WTC11 (cell line): ENCODE results near the gene PER1. TPM values are rescaled to one million over a fixed set of nuclear protein-coding genes. Genes with fewer than 3 reads are reported as not detected.

Source experiments
- CBFB ChIP-seq: sonication (generic); formaldehyde crosslinking; IDR thresholded peaks from 2 replicates; pipeline ENCODE4 v1.8.1; 2022; ENCODE audit warnings: mild to moderate bottlenecking, low read depth, missing genetic modification reagents
- CDX4 ChIP-seq: fragments of 250-450 bp; sonication (Bioruptor Pico); IDR thresholded peaks from 2 replicates; pipeline ENCODE4 v1.9.0; 2021; ENCODE audit warnings: moderate library complexity, mild to moderate bottlenecking, inconsistent platforms, borderline replicate concordance
- FOXJ3 ChIP-seq: sonication (generic); formaldehyde crosslinking; IDR thresholded peaks from 2 replicates; pipeline ENCODE4 v1.9.0; 2021; ENCODE audit warnings: missing genetic modification reagents, mild to moderate bottlenecking, borderline replicate concordance
- GABPB1 ChIP-seq: sonication (generic); formaldehyde crosslinking; IDR thresholded peaks from 2 replicates; pipeline ENCODE4 v1.8.1; 2023; ENCODE audit warnings: mild to moderate bottlenecking, missing genetic modification reagents
- JAZF1 ChIP-seq: fragments of 250-450 bp; sonication (Bioruptor Pico); IDR thresholded peaks from 2 replicates; pipeline ENCODE4 v1.9.0; 2021; ENCODE audit warnings: moderate library complexity, mild to moderate bottlenecking, inconsistent platforms
- MXD4 ChIP-seq: fragments of 250-450 bp; sonication (Bioruptor Pico); IDR thresholded peaks from 2 replicates; pipeline ENCODE4 v1.8.0; 2021; ENCODE audit warnings: mild to moderate bottlenecking, moderate library complexity, borderline replicate concordance
- NFE2L1 ChIP-seq: sonication (generic); formaldehyde crosslinking; IDR thresholded peaks from 2 replicates; pipeline ENCODE4 v1.8.1; 2023; ENCODE audit warnings: missing genetic modification reagents
- NR2C2 ChIP-seq: sonication (generic); formaldehyde crosslinking; IDR thresholded peaks from 2 replicates; pipeline ENCODE4 v1.8.0; 2022; ENCODE audit warnings: mild to moderate bottlenecking, missing genetic modification reagents
- PRDM15 ChIP-seq: sonication (generic); formaldehyde crosslinking; IDR thresholded peaks from 2 replicates; pipeline ENCODE4 v1.8.0; 2022; ENCODE audit warnings: missing genetic modification reagents
- RELA ChIP-seq: sonication (generic); formaldehyde crosslinking; IDR thresholded peaks from 2 replicates; pipeline ENCODE4 v1.8.1; 2022; ENCODE audit warnings: missing genetic modification reagents, mild to moderate bottlenecking, borderline replicate concordance
- TEAD4 ChIP-seq: sonication (generic); formaldehyde crosslinking; IDR thresholded peaks from 2 replicates; pipeline ENCODE4 v1.8.0; 2022; ENCODE audit warnings: mild to moderate bottlenecking, missing genetic modification reagents
- ZNF121 ChIP-seq: sonication (generic); formaldehyde crosslinking; IDR thresholded peaks from 2 replicates; pipeline ENCODE4 v1.8.0; 2023; ENCODE audit warnings: missing genetic modification reagents
- ZNF671 ChIP-seq: fragments of 250-450 bp; sonication (Bioruptor Pico); IDR thresholded peaks from 2 replicates; pipeline ENCODE4 v1.8.0; 2021; ENCODE audit warnings: mild to moderate bottlenecking
- total RNA-seq: library from RNA; stranded (reverse); gene quantifications from 3 replicates; pipeline ENCODE4 v1.2.3, GENCODE V29; 2021
- TF ChIP-seq, protein P1 (sequence below): sonication (generic); formaldehyde crosslinking; conservative IDR thresholded peaks from 2 replicates; pipeline ENCODE4 v1.8.1; 2022; ENCODE audit warnings: mild to moderate bottlenecking, missing genetic modification reagents
- TF ChIP-seq, protein P2 (sequence below): sonication (generic); formaldehyde crosslinking; IDR thresholded peaks from 2 replicates; pipeline ENCODE4 v1.8.0; 2022; ENCODE audit warnings: mild to moderate bottlenecking, missing genetic modification reagents
- TF ChIP-seq, protein P3 (sequence below): sonication (generic); formaldehyde crosslinking; IDR thresholded peaks from 2 replicates; pipeline ENCODE4 v1.8.1; 2022; ENCODE audit warnings: low read depth, mild to moderate bottlenecking, moderate library complexity, missing genetic modification reagents, borderline replicate concordance
- TF ChIP-seq, protein P4 (sequence below): sonication (generic); formaldehyde crosslinking; IDR thresholded peaks from 2 replicates; pipeline ENCODE4 v1.8.1; 2023; ENCODE audit warnings: mild to moderate bottlenecking, missing genetic modification reagents
- TF ChIP-seq, protein P5 (sequence below): sonication (generic); formaldehyde crosslinking; IDR thresholded peaks from 2 replicates; pipeline ENCODE4 v1.8.0; 2022; ENCODE audit warnings: mild to moderate bottlenecking, missing genetic modification reagents
- TF ChIP-seq, protein P6 (sequence below): sonication (generic); formaldehyde crosslinking; IDR thresholded peaks from 2 replicates; pipeline ENCODE4 v1.8.1; 2022; ENCODE audit warnings: missing genetic modification reagents, borderline replicate concordance
- TF ChIP-seq, protein P7 (sequence below): sonication (generic); formaldehyde crosslinking; IDR thresholded peaks from 2 replicates; pipeline ENCODE4 v1.8.0; 2023; ENCODE audit warnings: mild to moderate bottlenecking, missing genetic modification reagents
- TF ChIP-seq, protein P8 (sequence below): fragments of 250-450 bp; sonication (Bioruptor Pico); IDR thresholded peaks from 2 replicates; pipeline ENCODE4 v1.9.0; 2021; ENCODE audit warnings: mild to moderate bottlenecking

The PER1 gene
- total RNA-seq, 1 experiment from 2014 or later: 46.9 TPM

- peak; percentile 52 for TF ChIP-seq PRDM15
- peak; percentile 74; the same call in 1 of the 2 replicates for TF ChIP-seq ZNF121 (CRISPR knock-in tag)
- TF ChIP-seq GABPB1 (CRISPR knock-in tag): peak; percentile 85
- TF ChIP-seq, protein P1, sequence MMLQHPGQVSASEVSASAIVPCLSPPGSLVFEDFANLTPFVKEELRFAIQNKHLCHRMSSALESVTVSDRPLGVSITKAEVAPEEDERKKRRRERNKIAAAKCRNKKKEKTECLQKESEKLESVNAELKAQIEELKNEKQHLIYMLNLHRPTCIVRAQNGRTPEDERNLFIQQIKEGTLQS (CRISPR knock-in tag): peak; percentile 85; the same call in 1 of the 2 replicates
- TF ChIP-seq, protein P2, sequence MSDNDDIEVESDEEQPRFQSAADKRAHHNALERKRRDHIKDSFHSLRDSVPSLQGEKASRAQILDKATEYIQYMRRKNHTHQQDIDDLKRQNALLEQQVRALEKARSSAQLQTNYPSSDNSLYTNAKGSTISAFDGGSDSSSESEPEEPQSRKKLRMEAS: peak; percentile 64
- TF ChIP-seq ZNF671 (CRISPR knock-in tag): peak; percentile 99
- TF ChIP-seq TEAD4: peak; percentile 92
- peak; percentile 85; the same call in 1 of the 2 replicates for TF ChIP-seq FOXJ3 (CRISPR knock-in tag)
- TF ChIP-seq MXD4 (CRISPR knock-in tag): no peak
- TF ChIP-seq NFE2L1: peak; percentile 94; the same call in 1 of the 2 replicates
- peak; percentile 99 for TF ChIP-seq CDX4 (CRISPR knock-in tag)
- TF ChIP-seq, protein P3, sequence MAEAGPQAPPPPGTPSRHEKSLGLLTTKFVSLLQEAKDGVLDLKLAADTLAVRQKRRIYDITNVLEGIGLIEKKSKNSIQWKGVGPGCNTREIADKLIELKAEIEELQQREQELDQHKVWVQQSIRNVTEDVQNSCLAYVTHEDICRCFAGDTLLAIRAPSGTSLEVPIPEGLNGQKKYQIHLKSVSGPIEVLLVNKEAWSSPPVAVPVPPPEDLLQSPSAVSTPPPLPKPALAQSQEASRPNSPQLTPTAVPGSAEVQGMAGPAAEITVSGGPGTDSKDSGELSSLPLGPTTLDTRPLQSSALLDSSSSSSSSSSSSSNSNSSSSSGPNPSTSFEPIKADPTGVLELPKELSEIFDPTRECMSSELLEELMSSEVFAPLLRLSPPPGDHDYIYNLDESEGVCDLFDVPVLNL (CRISPR knock-in tag): 0 out of 2 replicates have a peak, but pooled peaks have one; percentile 53
- TF ChIP-seq, protein P4, sequence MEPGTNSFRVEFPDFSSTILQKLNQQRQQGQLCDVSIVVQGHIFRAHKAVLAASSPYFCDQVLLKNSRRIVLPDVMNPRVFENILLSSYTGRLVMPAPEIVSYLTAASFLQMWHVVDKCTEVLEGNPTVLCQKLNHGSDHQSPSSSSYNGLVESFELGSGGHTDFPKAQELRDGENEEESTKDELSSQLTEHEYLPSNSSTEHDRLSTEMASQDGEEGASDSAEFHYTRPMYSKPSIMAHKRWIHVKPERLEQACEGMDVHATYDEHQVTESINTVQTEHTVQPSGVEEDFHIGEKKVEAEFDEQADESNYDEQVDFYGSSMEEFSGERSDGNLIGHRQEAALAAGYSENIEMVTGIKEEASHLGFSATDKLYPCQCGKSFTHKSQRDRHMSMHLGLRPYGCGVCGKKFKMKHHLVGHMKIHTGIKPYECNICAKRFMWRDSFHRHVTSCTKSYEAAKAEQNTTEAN (CRISPR knock-in tag): peak; percentile 94; the same call in 1 of the 2 replicates
- TF ChIP-seq, protein P5, sequence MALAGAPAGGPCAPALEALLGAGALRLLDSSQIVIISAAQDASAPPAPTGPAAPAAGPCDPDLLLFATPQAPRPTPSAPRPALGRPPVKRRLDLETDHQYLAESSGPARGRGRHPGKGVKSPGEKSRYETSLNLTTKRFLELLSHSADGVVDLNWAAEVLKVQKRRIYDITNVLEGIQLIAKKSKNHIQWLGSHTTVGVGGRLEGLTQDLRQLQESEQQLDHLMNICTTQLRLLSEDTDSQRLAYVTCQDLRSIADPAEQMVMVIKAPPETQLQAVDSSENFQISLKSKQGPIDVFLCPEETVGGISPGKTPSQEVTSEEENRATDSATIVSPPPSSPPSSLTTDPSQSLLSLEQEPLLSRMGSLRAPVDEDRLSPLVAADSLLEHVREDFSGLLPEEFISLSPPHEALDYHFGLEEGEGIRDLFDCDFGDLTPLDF (CRISPR knock-in tag): peak; percentile 44; the same call in 1 of the 2 replicates
- TF ChIP-seq, protein P6, sequence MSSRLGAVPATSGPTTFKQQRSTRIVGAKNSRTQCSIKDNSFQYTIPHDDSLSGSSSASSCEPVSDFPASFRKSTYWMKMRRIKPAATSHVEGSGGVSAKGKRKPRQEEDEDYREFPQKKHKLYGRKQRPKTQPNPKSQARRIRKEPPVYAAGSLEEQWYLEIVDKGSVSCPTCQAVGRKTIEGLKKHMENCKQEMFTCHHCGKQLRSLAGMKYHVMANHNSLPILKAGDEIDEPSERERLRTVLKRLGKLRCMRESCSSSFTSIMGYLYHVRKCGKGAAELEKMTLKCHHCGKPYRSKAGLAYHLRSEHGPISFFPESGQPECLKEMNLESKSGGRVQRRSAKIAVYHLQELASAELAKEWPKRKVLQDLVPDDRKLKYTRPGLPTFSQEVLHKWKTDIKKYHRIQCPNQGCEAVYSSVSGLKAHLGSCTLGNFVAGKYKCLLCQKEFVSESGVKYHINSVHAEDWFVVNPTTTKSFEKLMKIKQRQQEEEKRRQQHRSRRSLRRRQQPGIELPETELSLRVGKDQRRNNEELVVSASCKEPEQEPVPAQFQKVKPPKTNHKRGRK (CRISPR knock-in tag): peak; percentile 55; the same call in 1 of the 2 replicates
- TF ChIP-seq, protein P7, sequence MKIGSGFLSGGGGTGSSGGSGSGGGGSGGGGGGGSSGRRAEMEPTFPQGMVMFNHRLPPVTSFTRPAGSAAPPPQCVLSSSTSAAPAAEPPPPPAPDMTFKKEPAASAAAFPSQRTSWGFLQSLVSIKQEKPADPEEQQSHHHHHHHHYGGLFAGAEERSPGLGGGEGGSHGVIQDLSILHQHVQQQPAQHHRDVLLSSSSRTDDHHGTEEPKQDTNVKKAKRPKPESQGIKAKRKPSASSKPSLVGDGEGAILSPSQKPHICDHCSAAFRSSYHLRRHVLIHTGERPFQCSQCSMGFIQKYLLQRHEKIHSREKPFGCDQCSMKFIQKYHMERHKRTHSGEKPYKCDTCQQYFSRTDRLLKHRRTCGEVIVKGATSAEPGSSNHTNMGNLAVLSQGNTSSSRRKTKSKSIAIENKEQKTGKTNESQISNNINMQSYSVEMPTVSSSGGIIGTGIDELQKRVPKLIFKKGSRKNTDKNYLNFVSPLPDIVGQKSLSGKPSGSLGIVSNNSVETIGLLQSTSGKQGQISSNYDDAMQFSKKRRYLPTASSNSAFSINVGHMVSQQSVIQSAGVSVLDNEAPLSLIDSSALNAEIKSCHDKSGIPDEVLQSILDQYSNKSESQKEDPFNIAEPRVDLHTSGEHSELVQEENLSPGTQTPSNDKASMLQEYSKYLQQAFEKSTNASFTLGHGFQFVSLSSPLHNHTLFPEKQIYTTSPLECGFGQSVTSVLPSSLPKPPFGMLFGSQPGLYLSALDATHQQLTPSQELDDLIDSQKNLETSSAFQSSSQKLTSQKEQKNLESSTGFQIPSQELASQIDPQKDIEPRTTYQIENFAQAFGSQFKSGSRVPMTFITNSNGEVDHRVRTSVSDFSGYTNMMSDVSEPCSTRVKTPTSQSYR (CRISPR knock-in tag): peak; percentile 82
- peak; percentile 97; the same call in 1 of the 2 replicates for TF ChIP-seq JAZF1
- no peak for TF ChIP-seq RELA
- TF ChIP-seq, protein P8, sequence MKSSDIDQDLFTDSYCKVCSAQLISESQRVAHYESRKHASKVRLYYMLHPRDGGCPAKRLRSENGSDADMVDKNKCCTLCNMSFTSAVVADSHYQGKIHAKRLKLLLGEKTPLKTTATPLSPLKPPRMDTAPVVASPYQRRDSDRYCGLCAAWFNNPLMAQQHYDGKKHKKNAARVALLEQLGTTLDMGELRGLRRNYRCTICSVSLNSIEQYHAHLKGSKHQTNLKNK (CRISPR knock-in tag): peak; percentile 100
- TF ChIP-seq NR2C2 (CRISPR knock-in tag): peak; percentile 40; the same call in 1 of the 2 replicates
- peak; percentile 98 for TF ChIP-seq CBFB (CRISPR knock-in tag)
Measured at GRCh38 chr17:8173056-8173870, 21.1 kb upstream of the PER1 start (continued).
